T-helper 17 cell (primary cell): ENCODE measurements around the gene SNRPB2. TPM values are rescaled to one million over a fixed set of nuclear protein-coding genes. Genes with fewer than 3 reads are reported as not detected.

Experiments
- ATAC-seq: fragments of 150-1000 bp; cut with Tn5 transposase; 2 replicates; pipeline ENCODE4 v1.10.0; 2021; ENCODE audit warnings: mild to moderate bottlenecking, moderate library complexity
- DNase-seq, 3 donors: peaks; one replicate each; pipeline versions ENCODE4 v3.0.0 to v3.0.0-alpha.2; 2020 to 2021
- H3K9me3 ChIP-seq: one replicate; pipeline ENCODE4 v1.7.0; 2013; ENCODE audit warnings: low read length, mild to moderate bottlenecking; ENCODE audit not compliant: control insufficient read depth, poor library complexity, severe bottlenecking
- H3K27ac Mint-ChIP-seq: one replicate; pipeline ENCODE4 v1.8.0; 2022; ENCODE audit warnings: mild to moderate bottlenecking, moderate library complexity, mixed read lengths
- H3K27me3 Mint-ChIP-seq: one replicate; pipeline ENCODE4 v1.8.0; 2022; ENCODE audit warnings: mixed read lengths
- H3K36me3 Mint-ChIP-seq: one replicate; pipeline ENCODE4 v1.8.0; 2022; ENCODE audit warnings: low read depth, mixed read lengths
- H3K4me1 Mint-ChIP-seq: one replicate; pipeline ENCODE4 v1.8.0; 2022; ENCODE audit warnings: mild to moderate bottlenecking, mixed read lengths
- H3K4me3 Mint-ChIP-seq: one replicate; pipeline ENCODE4 v1.8.0; 2022; ENCODE audit warnings: mild to moderate bottlenecking, moderate library complexity, mixed read lengths
- total RNA-seq, 4 donors: library from RNA in 2 of 4; stranded (reverse) in 2 of 4; gene quantifications; one replicate each; pipeline ENCODE4 v1.2.3 and lab custom pipeline; 2022 to 2026

SNRPB2 gene
- 10 to 100 TPM; 44.5 to 45.3 TPM for total RNA-seq
- total RNA-seq (lab: John Stamatoyannopoulos, UW), result 45.6 to 70.2 reads per million in 2 donors

GRCh38 chr20:16729565-16730460 is at the start of gene SNRPB2:
Gene SNRPB2 (plus strand): TSS chr20:16730026. CDS start chr20:16731703, 1,677 bp downstream.
- ATAC-seq (peak; percentile 94), DNase-seq (peak; percentile 78 to 81 (median 80))
- Mint-ChIP-seq H3K27ac (peak within 1 kb of the TSS; percentile 96), H3K36me3 (peaks cover 4% of the 10 kb centered on the region), H3K27me3 (peaks cover 15% of the 10 kb centered on the region), H3K4me3 (peak within 1 kb of the TSS; percentile 94), H3K4me1 (peaks cover 40% of the 10 kb centered on the region)
- H3K9me3 ChIP-seq, result peaks cover 2% of the 10 kb centered on the region

- H3K9me3 ChIP-seq, result no peaks in the 10 kb centered on the region
- H3K4me1 Mint-ChIP-seq, result peaks cover 3% of the 10 kb centered on the region
- no peak overlapping the region for H3K27ac Mint-ChIP-seq
- no peaks in the 10 kb centered on the region for H3K36me3 Mint-ChIP-seq
- peaks cover 5% of the 10 kb centered on the region for H3K27me3 Mint-ChIP-seq
- no peak overlapping the region for H3K4me3 Mint-ChIP-seq
- no peak for ATAC-seq
- DNase-seq, result no peak
These were observed 45.4 kb upstream of the SNRPB2 start for GRCh38 chr20:16684416-16684815.

GRCh38 chr20:16689906-16690305 is 39.9 kb upstream of the SNRPB2 start:
- no peak overlapping the region for H3K4me3 Mint-ChIP-seq
- H3K27ac Mint-ChIP-seq, result no peak overlapping the region
- no peak for ATAC-seq
- H3K36me3 Mint-ChIP-seq, result peaks cover 4% of the 10 kb centered on the region
- no peaks in the 10 kb centered on the region for H3K9me3 ChIP-seq
- H3K4me1 Mint-ChIP-seq, result no peaks in the 10 kb centered on the region
- peaks cover 40% of the 10 kb centered on the region for H3K27me3 Mint-ChIP-seq
- no peak for DNase-seq

- Mint-ChIP-seq H3K27ac (no peak overlapping the region), H3K27me3 (peaks cover 47% of the 10 kb centered on the region), H3K4me3 (no peak overlapping the region), H3K4me1 (no peaks in the 10 kb centered on the region), H3K36me3 (peaks cover 7% of the 10 kb centered on the region)
- H3K9me3 ChIP-seq, result no peaks in the 10 kb centered on the region
- ATAC-seq (no peak), DNase-seq (no peak)
These were observed 38.4 kb upstream of the SNRPB2 start for GRCh38 chr20:16691381-16691780.

- ATAC-seq (no peak), DNase-seq (no peak)
- peaks cover 52% of the 10 kb centered on the region for H3K27me3 Mint-ChIP-seq
These were observed 37.8 kb upstream of the SNRPB2 start for GRCh38 chr20:16692009-16692408.

GRCh38 chr20:16692442-16692841 is 37.4 kb upstream of the SNRPB2 start:
- H3K4me1 Mint-ChIP-seq, result no peaks in the 10 kb centered on the region

More at GRCh38 chr20:16692009-16692408, 37.8 kb upstream of the SNRPB2 start:
- H3K9me3 ChIP-seq, result no peaks in the 10 kb centered on the region
- Mint-ChIP-seq H3K36me3 (peaks cover 7% of the 10 kb centered on the region), H3K27ac (no peak overlapping the region), H3K4me1 (no peaks in the 10 kb centered on the region), H3K4me3 (no peak overlapping the region)

GRCh38 chr20:16693278-16693677 is 36.5 kb upstream of the SNRPB2 start:
- Mint-ChIP-seq H3K27ac (no peak overlapping the region), H3K4me3 (no peak overlapping the region), H3K36me3 (peaks cover 7% of the 10 kb centered on the region), H3K27me3 (peaks cover 62% of the 10 kb centered on the region), H3K4me1 (no peaks in the 10 kb centered on the region)
- no peak for DNase-seq
- no peaks in the 10 kb centered on the region for H3K9me3 ChIP-seq
- no peak for ATAC-seq

More at GRCh38 chr20:16692442-16692841, 37.4 kb upstream of the SNRPB2 start:
- DNase-seq (no peak), ATAC-seq (no peak)
- Mint-ChIP-seq H3K4me3 (no peak overlapping the region), H3K36me3 (peaks cover 7% of the 10 kb centered on the region), H3K27ac (no peak overlapping the region), H3K27me3 (peaks cover 57% of the 10 kb centered on the region)
- no peaks in the 10 kb centered on the region for H3K9me3 ChIP-seq

- no peaks in the 10 kb centered on the region for H3K9me3 ChIP-seq
- H3K4me3 Mint-ChIP-seq, result no peak overlapping the region
- ATAC-seq (no peak), DNase-seq (no peak)
- peaks cover 61% of the 10 kb centered on the region for H3K27me3 Mint-ChIP-seq
- no peaks in the 10 kb centered on the region for H3K4me1 Mint-ChIP-seq
- H3K27ac Mint-ChIP-seq, result no peak overlapping the region
- peaks cover 7% of the 10 kb centered on the region for H3K36me3 Mint-ChIP-seq
These were observed 35.7 kb upstream of the SNRPB2 start for GRCh38 chr20:16694161-16694560.

- DNase-seq, result no peak
- Mint-ChIP-seq H3K27ac (no peak overlapping the region), H3K4me3 (no peak overlapping the region), H3K27me3 (peaks cover 55% of the 10 kb centered on the region), H3K36me3 (peaks cover 7% of the 10 kb centered on the region), H3K4me1 (no peaks in the 10 kb centered on the region)
- ATAC-seq, result no peak
- no peaks in the 10 kb centered on the region for H3K9me3 ChIP-seq
These were observed 34.2 kb upstream of the SNRPB2 start for GRCh38 chr20:16695628-16696027.

GRCh38 chr20:16699293-16699692 is 30.5 kb upstream of the SNRPB2 start:
- peaks cover 6% of the 10 kb centered on the region for H3K4me1 Mint-ChIP-seq
- no peak overlapping the region for H3K4me3 Mint-ChIP-seq
- H3K36me3 Mint-ChIP-seq, result peaks cover 2% of the 10 kb centered on the region
- H3K9me3 ChIP-seq, result no peaks in the 10 kb centered on the region
- ATAC-seq (no peak), DNase-seq (no peak)
- peaks cover 51% of the 10 kb centered on the region for H3K27me3 Mint-ChIP-seq
- no peak overlapping the region for H3K27ac Mint-ChIP-seq

- H3K27me3 Mint-ChIP-seq, result peaks cover 41% of the 10 kb centered on the region
- no peaks in the 10 kb centered on the region for H3K36me3 Mint-ChIP-seq
- no peak overlapping the region for H3K4me3 Mint-ChIP-seq
- no peak overlapping the region for H3K27ac Mint-ChIP-seq
- ATAC-seq (peak; percentile 67), DNase-seq (peak in 1 of 3 donors; percentile 16)
- H3K9me3 ChIP-seq, result no peaks in the 10 kb centered on the region
- H3K4me1 Mint-ChIP-seq, result peaks cover 6% of the 10 kb centered on the region
These were observed 28.5 kb upstream of the SNRPB2 start for GRCh38 chr20:16701296-16701695.

GRCh38 chr20:16703570-16703969 is 26.3 kb upstream of the SNRPB2 start:
- no peak overlapping the region for H3K4me3 Mint-ChIP-seq
- no peaks in the 10 kb centered on the region for H3K36me3 Mint-ChIP-seq
- no peak for ATAC-seq
- no peak overlapping the region for H3K27ac Mint-ChIP-seq
- peaks cover 24% of the 10 kb centered on the region for H3K27me3 Mint-ChIP-seq
- no peak for DNase-seq
- H3K4me1 Mint-ChIP-seq, result peaks cover 12% of the 10 kb centered on the region
- H3K9me3 ChIP-seq, result no peaks in the 10 kb centered on the region

- peaks cover 18% of the 10 kb centered on the region for H3K4me1 Mint-ChIP-seq
- no peak overlapping the region for H3K27ac Mint-ChIP-seq
- no peaks in the 10 kb centered on the region for H3K9me3 ChIP-seq
- H3K27me3 Mint-ChIP-seq, result peaks cover 13% of the 10 kb centered on the region
- DNase-seq, result no peak
- no peak for ATAC-seq
- H3K4me3 Mint-ChIP-seq, result no peak overlapping the region
- no peaks in the 10 kb centered on the region for H3K36me3 Mint-ChIP-seq
These were observed 22.2 kb upstream of the SNRPB2 start for GRCh38 chr20:16707674-16708073.

GRCh38 chr20:16708602-16709001 is 21.2 kb upstream of the SNRPB2 start:
- Mint-ChIP-seq H3K36me3 (no peaks in the 10 kb centered on the region), H3K27me3 (peaks cover 5% of the 10 kb centered on the region), H3K4me1 (peaks cover 18% of the 10 kb centered on the region), H3K4me3 (no peak overlapping the region), H3K27ac (no peak overlapping the region)
- no peak for DNase-seq
- H3K9me3 ChIP-seq, result no peaks in the 10 kb centered on the region
- no peak for ATAC-seq
